Stimulated activated CD4-positive, alpha-beta T cell treated with anti-CD3 and anti-CD28 coated beads, TNF-alpha, amount 100 ng/mL, for 4 hours (primary cell): ENCODE measurements around the gene MYLK3.

Experiments
- DNase-seq, 3 experiments: peaks; one replicate each; pipeline ENCODE4 v3.0.0-alpha.2; 2020; ENCODE audit warnings: low read depth in 3 of 3

MYLK3 gene

GRCh38 chr16:46727184-46727583, 21.0 kb downstream of the MYLK3 start:
- DNase-seq, result no peak

GRCh38 chr16:46721885-46722284, 26.3 kb downstream of the MYLK3 start:
- no peak for DNase-seq

GRCh38 chr16:46720619-46721018, 27.5 kb downstream of the MYLK3 start:
- no peak for DNase-seq

GRCh38 chr16:46719528-46719927, 28.6 kb downstream of the MYLK3 start:
- no peak for DNase-seq

GRCh38 chr16:46718214-46718613, 29.9 kb downstream of the MYLK3 start:
- DNase-seq, result no peak

GRCh38 chr16:46717692-46718091, 30.5 kb downstream of the MYLK3 start:
- no peak for DNase-seq

GRCh38 chr16:46715769-46716305, 32.3 kb downstream of the MYLK3 start:
- no peak for DNase-seq

- no peak for DNase-seq
Observed at GRCh38 chr16:46714797-46715591, 33.1 kb downstream of the MYLK3 start.

GRCh38 chr16:46713634-46714033, 34.5 kb downstream of the MYLK3 start:
- DNase-seq, result no peak

- DNase-seq, result no peak
Observed at GRCh38 chr16:46712911-46713310, 35.2 kb downstream of the MYLK3 start.

- DNase-seq, result no peak
Observed at GRCh38 chr16:46711106-46712058, 36.8 kb downstream of the MYLK3 start.

GRCh38 chr16:46709469-46710005, 38.6 kb downstream of the MYLK3 start:
- DNase-seq, result no peak

GRCh38 chr16:46706642-46707041, 41.5 kb downstream of the MYLK3 start:
- DNase-seq, result no peak

- DNase-seq, result no peak
Observed at GRCh38 chr16:46702030-46702429, 46.1 kb downstream of the MYLK3 start.

GRCh38 chr16:46701615-46702014, 46.5 kb downstream of the MYLK3 start:
- DNase-seq, result no peak

- no peak for DNase-seq
Observed at GRCh38 chr16:46700048-46700447, 48.1 kb downstream of the MYLK3 start.

GRCh38 chr16:46696957-46697356, 51.2 kb downstream of the MYLK3 start:
- DNase-seq, result no peak

GRCh38 chr16:46695937-46696336, 52.2 kb downstream of the MYLK3 start:
- DNase-seq, result no peak

GRCh38 chr16:46693598-46693997, 54.5 kb downstream of the MYLK3 start:
- no peak for DNase-seq

- DNase-seq, result no peak
Observed at GRCh38 chr16:46691726-46692125, 56.4 kb downstream of the MYLK3 start.

- DNase-seq, result no peak
Observed at GRCh38 chr16:46690281-46691178, 57.6 kb downstream of the MYLK3 start.
